GM21825 (cell line): ENCODE measurements around the gene COMMD4.

Experiments used
- ATAC-seq: cut with Tn5 transposase; IDR thresholded peaks from one replicate; pipeline ENCODE4 v1.9.1; 2021; ENCODE audit warnings: mild to moderate bottlenecking, moderate library complexity; ENCODE audit not compliant: unreplicated experiment

COMMD4 gene

GRCh38 chr15:75355369-75355768, 19.5 kb downstream of the COMMD4 start:
- no peak for ATAC-seq

GRCh38 chr15:75356006-75356405, 20.1 kb downstream of the COMMD4 start:
- no peak for ATAC-seq

- ATAC-seq, result no peak
These were observed 20.7 kb downstream of the COMMD4 start for GRCh38 chr15:75356517-75356916.

GRCh38 chr15:75357976-75358673, 22.3 kb downstream of the COMMD4 start:
- no peak for ATAC-seq

GRCh38 chr15:75358771-75359536, 23.1 kb downstream of the COMMD4 start:
- ATAC-seq, result no peak

GRCh38 chr15:75359537-75360250, 23.8 kb downstream of the COMMD4 start:
- no peak for ATAC-seq

GRCh38 chr15:75360391-75360790, 24.5 kb downstream of the COMMD4 start:
- no peak for ATAC-seq

GRCh38 chr15:75360856-75361255, 25.0 kb downstream of the COMMD4 start:
- no peak for ATAC-seq

GRCh38 chr15:75361361-75361988, 25.6 kb downstream of the COMMD4 start:
- ATAC-seq, result no peak

- ATAC-seq, result no peak
These were observed 26.3 kb downstream of the COMMD4 start for GRCh38 chr15:75361989-75362641.

GRCh38 chr15:75362642-75363249, 26.9 kb downstream of the COMMD4 start:
- ATAC-seq, result no peak

GRCh38 chr15:75363786-75364185, 27.9 kb downstream of the COMMD4 start:
- ATAC-seq, result no peak

- ATAC-seq, result no peak
These were observed 29.0 kb downstream of the COMMD4 start for GRCh38 chr15:75364881-75365280.

GRCh38 chr15:75366163-75366562, 30.3 kb downstream of the COMMD4 start:
- no peak for ATAC-seq

GRCh38 chr15:75367006-75367405, 31.1 kb downstream of the COMMD4 start:
- no peak for ATAC-seq

- no peak for ATAC-seq
These were observed 31.6 kb downstream of the COMMD4 start for GRCh38 chr15:75367406-75367912.

- ATAC-seq, result peak; percentile 73
These were observed 32.2 kb downstream of the COMMD4 start, which contains the start of gene MAN2C1 for GRCh38 chr15:75367913-75368688. Gene MAN2C1 (minus strand): TSS chr15:75368607. CDS start chr15:75368583, 24 bp downstream.

- peak; percentile 10 for ATAC-seq
These were observed 32.9 kb downstream of the COMMD4 start for GRCh38 chr15:75368689-75369239.
